Spinal cord (tissue), 10 donors: Measurements from ENCODE around the gene GGCT. TPM values are rescaled to one million over a fixed set of nuclear protein-coding genes. Genes with fewer than 3 reads are reported as not detected.

ENCODE experiments used
- DNase-seq, 6 donors: peaks; one replicate each; pipeline versions ENCODE4 v3.0.0 to v3.0.0-alpha.2; 2013 to 2015; ENCODE audit warnings: low spot score in 6 of 6, low read depth in 4 of 6
- H3K27ac ChIP-seq: one replicate; pipeline ENCODE4 v1.5.1; 2013; ENCODE audit warnings: low read depth, low read length, control low read depth
- H3K27me3 ChIP-seq: one replicate; pipeline ENCODE4 v1.6.1; 2013; ENCODE audit warnings: low read length; ENCODE audit not compliant: control insufficient read depth, insufficient read depth
- H3K36me3 ChIP-seq: one replicate; pipeline ENCODE4 v1.6.1; 2013; ENCODE audit warnings: low read length; ENCODE audit not compliant: control insufficient read depth, insufficient read depth
- H3K4me1 ChIP-seq: one replicate; pipeline ENCODE4 v1.6.1; 2013; ENCODE audit warnings: low read length; ENCODE audit not compliant: control insufficient read depth, insufficient read depth
- H3K4me3 ChIP-seq: one replicate; pipeline ENCODE4 v1.5.1; 2013; ENCODE audit warnings: low read depth, low read length, control low read depth
- H3K9me3 ChIP-seq: one replicate; pipeline ENCODE4 v1.6.1; 2013; ENCODE audit warnings: low read length; ENCODE audit not compliant: control insufficient read depth, insufficient read depth
- WGBS: methylation state at CpG from one replicate; pipeline ENCODE4 v1.1.5; 2013; ENCODE audit warnings: missing lambda C conversion rate; ENCODE audit not compliant: insufficient coverage; 5-methylcytosine and 5-hydroxymethylcytosine counted together
- polyA plus RNA-seq, 2 donors: library from polyadenylated mRNA; unstranded; fragments of 120-200 nt; gene quantifications; one replicate each; pipeline ENCODE4 v1.2.1, GENCODE V29; 2013; ENCODE audit not compliant: insufficient read length in 2 of 2
- total RNA-seq, 2 donors: library from RNA; depleted of rRNA in 1 of 2; stranded (reverse); fragments of 120-200 nt in 1 of 2; fragments of >200 nt in 1 of 2; gene quantifications; one replicate each; pipeline versions ENCODE4 v1.2.3 to v1.2.4, GENCODE V29; 2013 to 2014
- donor health status: healthy.

The GGCT gene
- total and polyA plus RNA-seq, 4 donors, result 23.4 to 46.2 (median 36.7) TPM

DNA sequence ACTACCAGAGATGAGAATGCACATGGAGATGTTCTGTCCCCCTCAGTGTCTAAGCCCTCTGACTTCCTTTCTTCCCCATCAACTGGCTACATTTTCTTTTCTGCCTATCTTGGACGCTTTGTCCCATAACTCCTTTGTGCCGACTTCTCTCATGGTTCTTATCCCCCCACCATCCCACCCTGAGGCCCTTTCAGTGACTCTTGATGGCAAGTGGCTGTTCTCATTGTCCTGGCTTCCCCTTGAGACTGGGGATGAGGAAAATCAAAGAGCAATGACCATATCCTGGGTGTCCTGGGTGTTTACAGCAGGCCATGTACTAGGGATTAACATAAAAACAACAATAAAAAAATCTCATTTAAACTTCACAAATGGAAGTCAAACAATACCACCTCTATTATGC lies 18.8 kb upstream of the GGCT start:
- Histone ChIP-seq H3K9me3 (no peaks in the 10 kb centered on the region), H3K27ac (no peak overlapping the region), H3K27me3 (no peaks in the 10 kb centered on the region), H3K4me3 (no peak overlapping the region), H3K4me1 (no peaks in the 10 kb centered on the region), H3K36me3 (peaks cover 8% of the 10 kb centered on the region)
- WGBS, result 83% methylated on average over 2 of the region's 2 CpGs
- DNase-seq, result no peak

DNA sequence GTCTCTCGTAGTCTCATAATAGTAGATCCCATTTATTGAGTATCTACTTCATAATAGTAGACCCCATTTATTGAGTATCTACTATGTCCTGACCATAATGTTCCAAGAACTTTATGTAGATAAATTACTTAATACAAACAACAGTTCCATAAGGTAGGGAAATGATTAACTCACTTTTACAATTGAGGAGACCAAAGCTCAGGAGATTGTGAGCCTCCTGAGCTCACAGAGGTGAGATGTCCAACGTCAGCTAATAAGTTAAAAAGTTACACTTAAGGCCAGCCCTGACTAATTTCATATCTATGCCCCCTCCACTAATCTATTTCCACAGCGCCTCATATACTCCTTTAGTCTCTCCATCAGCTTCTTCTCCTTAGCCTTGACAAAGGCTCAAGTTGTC lies 17.5 kb upstream of the GGCT start:
- Histone ChIP-seq H3K27me3 (no peaks in the 10 kb centered on the region), H3K36me3 (peaks cover 8% of the 10 kb centered on the region), H3K4me1 (no peaks in the 10 kb centered on the region), H3K4me3 (no peak overlapping the region), H3K9me3 (no peaks in the 10 kb centered on the region), H3K27ac (no peak overlapping the region)
- DNase-seq, result no peak
- WGBS, result 100% methylated on average over 2 of the region's 3 CpGs

DNA sequence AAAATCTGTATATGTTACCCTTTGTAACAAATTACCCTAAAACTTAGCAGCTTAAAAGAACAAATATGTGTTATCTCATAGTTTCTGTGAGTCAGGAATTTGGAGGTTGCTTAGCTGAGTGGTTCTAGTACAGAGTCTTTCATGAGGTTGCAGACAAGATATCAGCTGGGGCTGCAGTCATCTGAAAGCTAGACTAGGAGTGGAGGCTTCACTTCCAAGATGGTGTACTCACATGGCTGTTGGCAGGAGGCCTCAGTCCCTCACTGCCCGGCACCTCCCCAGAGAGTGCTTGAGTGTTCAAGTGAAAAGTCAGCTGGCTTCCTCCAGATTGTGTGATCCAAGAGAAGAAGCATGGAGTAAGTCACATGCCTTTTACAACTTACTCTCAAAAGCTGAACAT lies 16.9 kb upstream of the GGCT start:
- WGBS, result no CpG with 5 or more reads among the region's 1 CpG
- no peaks in the 10 kb centered on the region for H3K4me1 ChIP-seq
- no peak overlapping the region for H3K4me3 ChIP-seq
- no peaks in the 10 kb centered on the region for H3K27me3 ChIP-seq
- DNase-seq, result no peak
- no peak overlapping the region for H3K27ac ChIP-seq
- H3K36me3 ChIP-seq, result peaks cover 8% of the 10 kb centered on the region
- H3K9me3 ChIP-seq, result no peaks in the 10 kb centered on the region

DNA sequence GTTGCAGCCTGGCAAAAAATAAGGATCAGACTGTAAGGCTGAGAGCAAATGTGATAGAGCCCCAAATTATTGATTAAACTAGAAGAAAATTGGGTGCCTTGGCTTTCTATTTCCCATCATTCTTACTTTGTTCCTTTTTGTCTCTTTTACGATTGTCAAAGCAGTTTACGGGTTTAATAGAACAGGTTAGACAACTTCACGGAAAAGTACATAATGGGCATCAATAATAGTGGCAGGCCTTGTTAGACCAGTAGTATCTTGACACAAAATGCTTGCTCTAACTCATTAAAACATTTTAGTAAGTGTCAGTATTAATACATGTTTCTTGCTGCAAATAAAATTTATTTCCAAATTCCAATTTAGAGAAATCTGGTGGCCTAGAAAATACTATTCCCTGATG lies 14.5 kb upstream of the GGCT start:
- no CpG with 5 or more reads among the region's 3 CpGs for WGBS
- H3K27ac ChIP-seq, result no peak overlapping the region
- no peaks in the 10 kb centered on the region for H3K9me3 ChIP-seq
- no peaks in the 10 kb centered on the region for H3K4me1 ChIP-seq
- no peak overlapping the region for H3K4me3 ChIP-seq
- DNase-seq, result no peak
- H3K36me3 ChIP-seq, result peaks cover 5% of the 10 kb centered on the region
- no peaks in the 10 kb centered on the region for H3K27me3 ChIP-seq

DNA sequence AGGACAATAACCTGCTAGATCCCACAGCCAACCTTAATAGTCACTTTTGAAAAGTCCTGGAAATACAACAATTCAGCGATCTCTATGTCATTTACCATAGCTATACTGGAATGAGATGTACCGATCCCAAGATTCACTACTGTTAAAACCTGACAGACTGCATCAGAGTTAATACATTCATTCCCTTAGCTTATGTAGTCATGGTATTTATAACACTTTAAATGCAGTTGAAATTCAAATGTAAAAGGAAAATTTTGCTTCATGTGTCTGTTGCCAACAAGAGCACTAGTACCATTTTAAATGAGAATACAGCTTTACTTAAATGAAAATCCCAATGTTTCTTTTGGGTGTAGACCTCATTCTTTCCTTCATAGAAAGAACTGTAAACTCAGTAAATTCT lies 11.1 kb upstream of the GGCT start:
- Histone ChIP-seq H3K27ac (no peak overlapping the region), H3K4me3 (no peak overlapping the region), H3K4me1 (no peaks in the 10 kb centered on the region), H3K27me3 (no peaks in the 10 kb centered on the region), H3K9me3 (no peaks in the 10 kb centered on the region), H3K36me3 (no peaks in the 10 kb centered on the region)
- WGBS, result no CpG with 5 or more reads among the region's 2 CpGs
- peak in 1 of 6 donors; percentile 57 for DNase-seq

DNA sequence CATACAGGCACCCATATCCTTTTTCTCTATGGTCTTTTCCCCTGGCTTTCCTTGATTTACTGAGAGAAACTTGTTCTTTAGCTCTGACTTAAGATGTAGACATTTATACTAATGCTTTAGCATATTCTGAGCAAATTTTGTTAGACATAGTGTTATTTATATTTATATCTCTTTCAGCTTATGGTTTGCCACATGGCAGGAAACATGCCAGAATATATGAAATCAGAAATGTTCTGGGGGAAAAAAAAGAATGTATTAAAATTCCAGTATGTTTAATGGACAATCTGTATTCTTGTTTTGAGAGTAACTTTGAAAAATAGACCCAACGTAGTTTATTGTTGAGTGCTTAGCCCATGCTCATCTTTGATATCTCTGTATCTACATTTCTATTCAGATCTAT lies 10.1 kb upstream of the GGCT start:
- Histone ChIP-seq H3K4me1 (no peaks in the 10 kb centered on the region), H3K36me3 (no peaks in the 10 kb centered on the region), H3K27ac (no peak overlapping the region), H3K9me3 (no peaks in the 10 kb centered on the region), H3K27me3 (no peaks in the 10 kb centered on the region), H3K4me3 (no peak overlapping the region)
- WGBS, result no CpG with 5 or more reads among the region's 1 CpG
- peak in 1 of 6 donors; percentile 72 for DNase-seq

DNA sequence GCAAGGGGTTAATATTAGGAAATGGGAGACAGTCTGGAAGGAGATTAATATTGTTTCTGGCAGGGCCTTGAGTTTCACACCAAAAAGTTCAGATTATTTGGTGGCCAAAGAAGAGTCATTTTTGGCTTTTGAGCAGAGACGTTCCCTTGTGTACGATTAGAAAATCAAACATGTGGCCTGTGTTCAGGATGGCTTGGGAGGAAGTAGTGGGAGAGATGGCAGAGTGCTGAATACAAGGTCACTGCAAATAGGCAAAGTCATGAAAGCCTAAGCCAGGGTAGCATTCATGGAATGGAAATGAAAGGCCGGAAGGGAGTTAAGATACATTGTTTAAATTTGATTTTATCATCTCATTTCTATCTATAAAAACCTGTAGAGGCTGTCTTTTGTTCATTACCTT lies 9.5 kb upstream of the GGCT start:
- no peak for DNase-seq
- 75% methylated on average over 2 of the region's 3 CpGs for whole genome bisulfite sequencing
- no peak overlapping the region for H3K4me3 ChIP-seq
- H3K9me3 ChIP-seq, result no peaks in the 10 kb centered on the region
- no peak overlapping the region for H3K27ac ChIP-seq
- H3K27me3 ChIP-seq, result no peaks in the 10 kb centered on the region
- H3K36me3 ChIP-seq, result no peaks in the 10 kb centered on the region
- H3K4me1 ChIP-seq, result no peaks in the 10 kb centered on the region

DNA sequence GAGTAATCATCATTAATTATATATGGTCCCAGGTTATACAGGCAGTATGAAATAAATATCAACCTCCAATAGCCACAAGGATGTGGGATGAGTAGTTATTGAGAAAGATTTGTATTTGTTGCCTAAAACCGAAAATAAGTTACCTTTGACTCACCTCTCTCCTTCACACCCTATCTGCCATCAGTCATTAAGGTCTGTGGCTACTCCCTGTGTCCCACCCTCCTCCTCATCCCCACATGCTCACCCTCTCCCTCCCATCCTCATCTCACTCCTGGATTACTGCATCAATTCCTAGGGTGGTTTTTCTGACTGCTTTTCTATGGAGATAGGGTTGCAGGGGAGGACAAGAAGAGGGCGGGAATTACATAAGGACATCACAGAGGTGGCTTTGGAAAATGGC lies 9.1 kb upstream of the GGCT start:
- 100% methylated on average over 1 of the region's 2 CpGs for WGBS

DNA sequence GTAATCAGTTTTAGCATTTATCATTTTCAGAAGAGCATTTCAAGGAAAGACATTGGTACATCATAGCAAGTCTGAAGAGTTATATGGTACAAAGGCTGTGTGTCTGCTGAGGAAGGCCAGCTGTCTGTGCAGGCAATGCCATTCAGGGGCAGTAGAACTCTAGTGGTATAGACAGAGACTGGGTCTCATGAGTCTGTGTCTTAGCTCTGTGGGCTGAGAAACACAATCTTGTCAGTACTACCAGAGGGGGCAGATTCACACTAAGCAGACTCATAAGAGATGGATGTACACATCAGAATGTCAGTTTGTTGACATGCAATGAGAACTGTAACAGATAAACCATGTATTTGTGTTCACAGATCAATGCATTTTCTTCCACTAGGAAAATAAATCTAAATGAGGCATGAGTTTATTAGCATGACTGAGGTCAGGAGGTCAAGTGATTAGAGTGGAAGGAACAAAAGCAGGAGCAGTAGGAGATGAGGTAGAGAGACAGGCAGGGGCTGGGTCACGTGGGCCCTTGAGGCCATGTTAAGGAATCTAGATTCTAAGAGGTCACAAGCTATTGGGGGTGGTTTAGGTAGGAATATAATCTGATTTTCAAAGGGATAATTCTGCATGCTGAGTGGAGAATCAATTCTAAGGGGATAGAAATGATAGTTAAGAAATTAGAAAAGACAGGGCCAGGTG lies 7.5 kb upstream of the GGCT start:
- H3K4me1 ChIP-seq, result no peaks in the 10 kb centered on the region
- no peaks in the 10 kb centered on the region for H3K9me3 ChIP-seq
- H3K27ac ChIP-seq, result no peak overlapping the region
- H3K27me3 ChIP-seq, result no peaks in the 10 kb centered on the region
- no peaks in the 10 kb centered on the region for H3K36me3 ChIP-seq
- H3K4me3 ChIP-seq, result no peak overlapping the region
- WGBS, result 53% methylated on average over 1 of the region's 1 CpG
- no peak for DNase-seq

More for the DNA sequence above, 9.1 kb upstream of the GGCT start:
- Histone ChIP-seq H3K9me3 (no peaks in the 10 kb centered on the region), H3K36me3 (no peaks in the 10 kb centered on the region), H3K4me3 (no peak overlapping the region), H3K27me3 (no peaks in the 10 kb centered on the region), H3K27ac (no peak overlapping the region), H3K4me1 (no peaks in the 10 kb centered on the region)
- no peak for DNase-seq

DNA sequence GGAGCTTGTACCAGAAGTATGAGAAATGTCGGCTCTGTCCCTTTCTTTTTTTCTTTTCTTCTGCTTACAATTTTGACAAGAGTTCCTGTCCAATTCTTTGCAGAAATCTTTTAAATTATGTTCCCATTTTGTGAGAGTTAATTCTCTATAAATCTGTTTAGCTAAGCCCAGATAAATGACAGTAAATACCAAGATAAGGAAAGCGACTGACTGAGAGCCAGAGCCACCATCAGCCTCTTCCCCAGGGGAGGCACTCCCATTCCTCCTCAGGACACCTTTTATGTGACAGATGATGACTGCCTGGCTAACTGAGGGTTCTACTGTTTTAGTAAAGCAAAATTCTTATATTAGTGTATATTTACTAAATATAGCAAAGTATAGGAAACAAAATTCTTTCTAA lies 6.9 kb upstream of the GGCT start:
- no peak for DNase-seq
- Histone ChIP-seq H3K27ac (no peak overlapping the region), H3K4me3 (no peak overlapping the region), H3K4me1 (no peaks in the 10 kb centered on the region), H3K36me3 (no peaks in the 10 kb centered on the region), H3K27me3 (no peaks in the 10 kb centered on the region), H3K9me3 (no peaks in the 10 kb centered on the region)
- no CpG with 5 or more reads among the region's 2 CpGs for WGBS
